ENCODE data around the gene CCT7.

DNA sequence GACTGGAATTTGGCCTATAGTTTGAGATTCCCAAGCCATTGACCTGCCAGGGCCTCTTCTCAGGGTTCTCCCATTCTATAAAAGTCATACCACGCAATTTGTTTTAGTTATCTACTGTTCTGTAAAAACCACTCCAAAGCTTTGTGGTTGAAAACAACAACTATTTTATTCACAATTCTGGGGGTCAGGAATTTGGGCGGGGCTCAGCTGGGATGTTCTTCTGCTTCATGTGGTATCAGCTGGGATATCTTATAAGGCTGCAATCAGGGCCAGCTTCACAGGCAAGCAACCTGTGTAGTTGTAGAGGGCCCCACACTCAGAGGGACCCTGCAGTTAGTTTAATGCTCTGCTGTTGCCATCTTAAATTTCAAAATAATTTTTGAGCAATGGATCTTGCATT, 48.1 kb upstream of the CCT7 start:
- no peak for TF ChIP-seq TAF1 (IDR thresholded peaks at IDR 0.05; ENCODE audit: borderline replicate concordance, insufficient read depth, low read length)
- TF ChIP-seq POLR2AphosphoS5 (IDR thresholded peaks at IDR 0.05; ENCODE audit: low read depth, low read length): no peak
